ENCODE measurements around the gene RFC1. TPM values are rescaled to one million over a fixed set of nuclear protein-coding genes. Genes with fewer than 3 reads are reported as not detected.
A peak's percentile ranks its signal among the peaks of the same experiment; 100 is the strongest.
"Not testable (repeated sequence)": the region's sequence is repeated elsewhere in the genome, so short reads cannot be mapped to it uniquely, and the experiment has no call there.

Gene RFC1
- total RNA-seq, 1 donor from 2014 or later: 22.6 TPM

DNA sequence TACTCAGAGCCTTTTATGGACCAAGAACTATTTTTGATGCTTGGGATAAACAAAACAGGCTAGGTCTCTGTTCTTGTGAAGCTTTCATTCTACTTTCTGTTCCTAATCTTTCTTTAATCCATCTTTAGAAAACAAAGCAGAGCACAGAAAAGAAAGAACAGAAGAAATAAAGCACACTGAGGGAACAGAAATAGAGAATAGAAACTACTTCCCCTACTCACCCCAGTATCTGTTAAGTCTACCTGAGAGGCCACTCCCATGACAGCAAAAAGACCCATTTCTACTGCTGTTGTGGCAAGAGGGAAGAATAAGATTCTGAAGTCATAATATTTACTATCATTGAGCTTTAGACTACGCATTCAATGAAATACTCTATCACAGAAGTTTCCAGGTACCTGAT, 9.2 kb downstream of the RFC1 start:
- intact Hi-C loops (cut with DNase I): no loop called here
- no peak for ATAC-seq (ENCODE audit: poor library complexity)
- no peak for DNase-seq

DNA sequence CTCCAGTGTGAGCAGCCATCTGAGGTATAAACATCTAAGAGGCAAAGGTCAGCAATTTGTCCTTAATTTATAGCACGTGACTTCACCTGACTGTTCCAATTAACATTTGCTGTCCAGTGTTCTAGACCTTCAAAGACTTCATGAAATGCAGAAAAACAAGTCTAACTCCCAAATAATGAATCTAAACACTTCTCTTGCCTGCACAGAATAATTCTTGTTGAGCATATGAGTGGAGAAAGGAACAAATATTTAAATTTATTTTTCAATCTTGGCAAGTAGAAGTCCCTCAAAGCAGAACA, 12.0 kb downstream of the RFC1 start:
- no peak for DNase-seq
- intact Hi-C loops (cut with DNase I): no loop called here
- ATAC-seq (ENCODE audit: poor library complexity): peak; percentile 26

- ATAC-seq (ENCODE audit: poor library complexity) (peak; percentile 84), DNase-seq (no peak)
- intact Hi-C loops (cut with DNase I): no loop called here
Observed at GRCh38 chr4:39353478-39354253, 12.5 kb downstream of the RFC1 start.

- peak; percentile 21 for ATAC-seq (ENCODE audit: poor library complexity)
- intact Hi-C loops (cut with DNase I); DNase-seq: not testable (repeated sequence)
Observed at GRCh38 chr4:39353149-39353477, 13.0 kb downstream of the RFC1 start.

GRCh38 chr4:39349326-39349725, 16.8 kb downstream of the RFC1 start:
- intact Hi-C loops (cut with DNase I): no loop called here
- ATAC-seq (ENCODE audit: poor library complexity) (no peak), DNase-seq (no peak)

GRCh38 chr4:39348371-39349315, 17.5 kb downstream of the RFC1 start:
- ATAC-seq (ENCODE audit: poor library complexity) (no peak), DNase-seq (no peak)
- intact Hi-C loops (cut with DNase I): no loop called here

- intact Hi-C loops (cut with DNase I): no loop called here
- ATAC-seq (ENCODE audit: poor library complexity): no peak
Observed at GRCh38 chr4:39346856-39347519, 19.2 kb downstream of the RFC1 start.

DNA sequence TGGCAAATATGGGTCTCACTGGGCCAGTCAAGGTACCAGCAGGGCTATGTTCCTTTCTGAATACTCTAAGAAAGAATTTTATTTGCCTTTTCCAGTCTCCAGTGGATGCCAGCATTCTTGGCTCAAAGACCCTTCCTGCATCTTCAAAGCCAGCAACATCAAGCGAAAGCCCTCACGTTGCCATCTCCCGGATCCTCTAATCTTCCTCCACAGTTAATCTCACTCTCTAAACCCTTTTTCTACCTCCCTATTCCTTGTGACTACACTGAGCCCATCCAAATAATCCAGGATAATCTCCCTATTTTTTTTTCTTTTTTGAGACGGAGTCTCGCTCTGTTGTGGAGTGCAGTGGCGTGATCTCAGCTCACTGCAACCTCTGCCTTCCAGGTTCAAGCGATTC, 23.4 kb downstream of the RFC1 start:
- no peak for DNase-seq
- intact Hi-C loops (cut with DNase I): no loop called here
- no peak for ATAC-seq (ENCODE audit: poor library complexity)

More at GRCh38 chr4:39346856-39347519, 19.2 kb downstream of the RFC1 start:
- DNase-seq: no peak

DNA sequence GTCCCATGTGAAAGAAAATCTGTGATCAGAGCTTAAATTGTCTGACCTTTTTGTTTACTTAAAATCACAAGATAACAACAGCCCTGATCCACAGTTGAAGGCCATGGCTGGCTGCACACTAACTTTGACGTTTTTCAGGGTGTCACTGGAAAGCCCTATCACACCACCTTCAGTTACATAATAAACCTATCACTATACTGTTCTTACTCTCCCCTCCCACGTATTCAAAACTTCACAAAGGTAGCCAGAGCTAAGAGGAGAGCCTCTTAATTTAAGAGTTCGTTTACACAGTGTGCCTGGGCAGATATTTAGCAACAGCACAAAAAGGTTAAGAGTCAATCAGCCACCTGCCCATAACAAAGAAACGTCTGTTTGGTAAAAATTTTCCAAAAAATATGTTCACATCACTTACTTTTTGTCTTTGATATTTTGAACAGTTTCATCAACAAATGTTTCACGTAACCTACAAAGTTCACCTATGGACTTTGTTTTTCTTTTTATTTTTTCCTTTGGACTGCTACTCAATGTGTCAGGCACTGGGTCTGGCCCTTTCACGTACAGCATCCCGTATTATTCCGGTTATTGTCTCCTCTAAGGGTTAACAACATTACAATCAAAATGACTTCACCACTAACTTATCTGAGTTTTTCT, 25.0 kb downstream of the RFC1 start:
- ATAC-seq (ENCODE audit: poor library complexity) (peak; percentile 20), DNase-seq (no peak)
- intact Hi-C loops (cut with DNase I): no loop called here

GRCh38 chr4:39339968-39340367, 26.2 kb downstream of the RFC1 start:
- no peak for DNase-seq
- intact Hi-C loops (cut with DNase I): no loop called here
- no peak for ATAC-seq (ENCODE audit: poor library complexity)

DNA sequence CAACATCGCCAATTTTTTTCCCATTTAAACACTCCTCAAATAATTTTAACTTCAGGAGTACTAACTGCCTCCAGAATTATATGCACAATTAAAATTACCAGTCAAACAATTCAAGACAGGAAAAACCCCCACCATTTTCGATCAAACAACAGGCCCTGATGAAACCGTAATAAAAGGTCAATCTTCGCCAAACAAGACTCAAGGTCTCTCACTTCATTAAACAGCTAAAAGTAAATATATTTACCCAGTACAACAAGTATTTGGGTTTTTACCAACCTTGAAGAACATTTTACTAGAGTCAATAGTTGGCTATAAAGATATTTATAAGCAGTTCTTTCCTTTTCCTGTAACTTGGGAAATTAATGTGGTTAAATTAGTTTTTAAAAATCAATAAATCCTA, 28.3 kb downstream of the RFC1 start:
- ATAC-seq (ENCODE audit: poor library complexity) (no peak), DNase-seq (no peak)
- intact Hi-C loops (cut with DNase I): no loop called here

DNA sequence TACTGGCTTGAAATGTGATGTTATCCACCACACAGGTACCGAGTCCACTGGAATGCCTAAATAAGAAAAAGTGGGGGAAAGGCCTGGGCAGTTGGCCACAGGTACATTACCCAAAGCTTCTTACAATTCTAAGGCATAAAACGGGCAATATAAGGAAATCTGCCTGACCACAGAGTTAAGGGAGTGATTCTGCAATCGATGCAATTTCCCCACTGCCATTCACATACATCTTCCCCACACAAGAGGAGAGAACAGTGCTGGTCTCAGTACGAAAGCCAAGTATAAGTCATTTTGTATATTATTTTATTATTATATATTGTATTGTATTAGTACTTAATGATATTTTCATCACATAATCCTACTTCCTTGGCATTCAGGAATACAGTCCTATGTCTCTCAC, 30.6 kb downstream of the RFC1 start:
- no peak for DNase-seq
- intact Hi-C loops (cut with DNase I): no loop called here
- ATAC-seq (ENCODE audit: poor library complexity): no peak

DNA sequence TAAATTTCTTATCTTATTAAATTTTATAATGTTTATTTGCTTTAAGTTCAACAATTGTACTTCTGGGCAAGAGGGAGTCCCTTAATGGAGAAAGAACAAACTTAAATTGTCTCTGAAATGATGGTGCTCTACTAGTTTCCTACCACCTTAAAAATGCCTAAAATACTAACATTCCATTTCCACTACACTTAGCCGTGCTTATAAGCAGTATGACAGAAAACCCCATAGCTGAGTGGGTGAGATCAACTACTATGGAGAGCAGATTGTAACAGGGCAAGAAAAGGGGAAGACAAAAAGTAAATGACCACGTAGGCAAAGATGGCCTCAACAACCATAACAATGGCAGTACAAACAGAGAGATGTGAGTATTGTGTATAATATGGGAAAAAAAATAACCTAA, 35.0 kb downstream of the RFC1 start:
- DNase-seq (no peak), ATAC-seq (ENCODE audit: poor library complexity) (no peak)
- intact Hi-C loops (cut with DNase I): no loop called here

DNA sequence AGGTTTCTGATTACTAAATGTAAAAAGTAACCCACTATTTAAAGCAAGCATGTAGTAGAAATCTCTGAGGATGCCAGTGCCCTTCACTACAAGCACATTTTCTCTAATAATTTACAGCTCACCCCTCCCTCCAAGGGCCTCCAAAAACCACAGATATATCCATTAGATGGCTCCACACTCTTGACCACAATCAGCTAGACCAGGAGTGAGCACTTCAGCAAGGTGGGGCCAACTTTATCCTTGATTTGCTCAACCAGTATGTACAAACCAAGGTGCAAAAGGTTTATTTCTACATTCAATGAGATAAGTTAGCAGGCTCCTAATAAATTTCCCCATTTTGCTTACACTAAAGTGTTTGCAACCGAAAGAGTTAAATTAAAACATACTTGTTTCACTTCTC, 35.8 kb downstream of the RFC1 start:
- intact Hi-C loops (cut with DNase I): no loop called here
- DNase-seq: no peak
- no peak for ATAC-seq (ENCODE audit: poor library complexity)

DNA sequence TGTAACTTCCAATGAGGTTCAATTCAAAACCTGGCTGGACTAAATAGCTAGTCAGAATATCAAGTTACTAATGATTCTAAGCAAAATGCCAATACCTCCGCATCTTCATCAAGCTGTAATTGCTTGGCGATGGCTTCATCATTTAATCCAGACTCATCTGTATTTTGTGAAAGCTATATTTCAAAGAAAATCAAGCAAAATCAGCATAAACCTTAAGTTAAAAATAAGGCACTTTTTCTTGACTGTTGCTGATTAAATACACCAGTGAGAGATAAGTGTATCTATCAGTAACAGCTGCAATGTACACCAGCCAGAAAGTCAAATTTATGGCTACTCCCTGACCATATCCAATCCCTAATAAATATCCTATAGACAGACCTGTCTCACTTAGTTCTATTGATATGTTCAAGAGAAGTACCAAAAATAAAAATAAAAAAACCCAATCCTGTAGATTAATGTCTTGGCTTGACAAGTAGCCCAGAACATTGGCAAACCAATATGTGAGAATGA, 39.6 kb downstream of the RFC1 start:
- no peak for DNase-seq
- intact Hi-C loops (cut with DNase I): no loop called here
- no peak for ATAC-seq (ENCODE audit: poor library complexity)

DNA sequence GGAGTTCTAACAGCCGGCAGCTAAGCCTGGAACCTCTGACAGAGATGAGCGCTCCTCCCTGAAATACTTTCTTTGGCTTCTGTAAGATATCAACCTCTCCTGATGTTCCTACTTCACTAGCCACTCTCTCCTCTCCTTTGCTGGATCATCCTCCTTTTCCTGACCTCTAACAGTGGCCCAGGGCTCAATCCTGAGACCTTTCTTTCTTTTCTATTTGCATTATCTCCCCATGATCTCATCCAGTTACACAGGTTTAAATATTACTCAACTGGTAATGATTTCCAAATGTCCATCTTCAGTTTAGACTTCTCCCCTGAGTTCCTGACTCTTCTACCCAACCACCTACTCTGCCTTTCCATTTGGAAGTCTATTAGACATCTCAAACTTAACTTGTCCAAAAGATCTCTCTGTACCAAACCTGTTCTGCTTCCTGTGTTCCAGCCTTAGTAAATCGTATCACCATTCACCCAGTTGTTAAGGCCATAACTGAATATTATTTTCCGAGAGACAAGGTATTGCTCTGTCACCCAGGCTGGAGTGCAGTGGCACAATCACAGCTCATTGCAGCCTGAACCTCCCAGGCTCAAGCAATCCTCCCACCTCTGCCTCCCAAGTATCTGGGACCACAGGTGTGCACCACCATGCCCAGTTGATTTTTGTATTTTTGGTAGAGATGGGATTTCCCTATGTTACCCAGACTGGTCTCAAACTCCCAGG, 41.1 kb downstream of the RFC1 start:
- DNase-seq: no peak
- intact Hi-C loops (cut with DNase I): no loop called here
- ATAC-seq (ENCODE audit: poor library complexity): no peak

GRCh38 chr4:39324446-39324845, 41.7 kb downstream of the RFC1 start:
- no peak for DNase-seq
- no peak for ATAC-seq (ENCODE audit: poor library complexity)
- intact Hi-C loops (cut with DNase I): no loop called here

- DNase-seq (no peak), ATAC-seq (ENCODE audit: poor library complexity) (no peak)
- intact Hi-C loops (cut with DNase I): no loop called here
Observed at GRCh38 chr4:39323821-39324220, 42.3 kb downstream of the RFC1 start.

All from Right ventricle myocardium superior (tissue), 1 donor.